GM13976 (cell line): Measurements from ENCODE around the gene ATXN1.

ENCODE experiments used
- DNase-seq: peaks from one replicate; pipeline ENCODE4 v3.0.0; 2012; ENCODE audit warnings: low spot score
- CTCF ChIP-seq: IDR thresholded peaks from 2 replicates; pipeline ENCODE4 v1.5.1; 2012; ENCODE audit warnings: borderline replicate concordance, mild to moderate bottlenecking; ENCODE audit not compliant: insufficient read depth; ENCODE audit errors: extremely low read depth, missing control alignments, control extremely low read depth
- in situ Hi-C: fragments of 300-500 bp; cut with MboI; formaldehyde crosslinking; loops from one replicate; pipeline ENCODE4 v1.12.0; 2022; ENCODE audit warnings: low sequenced_read_pairs, mixed read lengths, inconsistent platforms; ENCODE audit not compliant: unreplicated experiment

Gene ATXN1

GRCh38 chr6:16773362-16773761 lies 12.1 kb upstream of the ATXN1 start:
- TF ChIP-seq CTCF, result no peak
- in situ Hi-C loops, result loop anchor here (10.0 to 25.0 kb wide), 2 partner anchors 261 to 311 kb away; no protein-coding TSS in a partner anchor
- no peak for DNase-seq

GRCh38 chr6:16770701-16771569 lies 9.7 kb upstream of the ATXN1 start:
- TF ChIP-seq CTCF, result peak; percentile 93
- in situ Hi-C loops, result loop anchor here (10.0 to 25.0 kb wide), 2 partner anchors 259 to 314 kb away; no protein-coding TSS in a partner anchor
- peak; percentile 68 for DNase-seq

GRCh38 chr6:16769986-16770376 lies 8.7 kb upstream of the ATXN1 start:
- no peak for TF ChIP-seq CTCF
- in situ Hi-C loops, result loop anchor here (5.0 to 25.0 kb wide), 3 partner anchors 258 to 438 kb away; no protein-coding TSS in a partner anchor
- no peak for DNase-seq

GRCh38 chr6:16769131-16769985 lies 8.1 kb upstream of the ATXN1 start:
- no peak for DNase-seq
- in situ Hi-C loops, result loop anchor here (5.0 to 25.0 kb wide), 2 partner anchors 257 to 437 kb away; no protein-coding TSS in a partner anchor
- no peak for TF ChIP-seq CTCF

- in situ Hi-C loops, result loop anchor here (5.0 to 25.0 kb wide), 2 partner anchors 256 to 436 kb away; no protein-coding TSS in a partner anchor
- TF ChIP-seq CTCF, result no peak
- no peak for DNase-seq
These were observed 7.2 kb upstream of the ATXN1 start for GRCh38 chr6:16768477-16768830.

GRCh38 chr6:16767765-16768476 lies 6.7 kb upstream of the ATXN1 start:
- no peak for TF ChIP-seq CTCF
- DNase-seq, result no peak
- in situ Hi-C loops, result loop anchor here (5.0 to 25.0 kb wide), 2 partner anchors 256 to 436 kb away; no protein-coding TSS in a partner anchor
